Esophagus squamous epithelium (tissue), 4 donors: ENCODE data around the gene MYO1D.
A peak's percentile ranks its signal among the peaks of the same experiment; 100 is the strongest.

Experiments used
- POLR2A ChIP-seq, 4 donors: fragments of 450-650 bp; IDR thresholded peaks; one replicate each; pipeline ENCODE4 v1.6.1; 2017; ENCODE audit warnings: antibody characterized with exemption in 4 of 4, mild to moderate bottlenecking in 4 of 4, moderate library complexity in 3 of 4
- TF ChIP-seq, protein P1 (sequence below), 6 experiments: fragments of 450-650 bp in 4 of 6; fragments of 200-600 bp in 2 of 6; sonication (generic) in 2 of 6; IDR thresholded peaks; one replicate each; pipeline ENCODE4 v1.5.1; 2016 to 2019; ENCODE audit warnings: antibody characterized with exemption in 6 of 6, mild to moderate bottlenecking in 4 of 6, moderate library complexity in 4 of 6

DNA sequence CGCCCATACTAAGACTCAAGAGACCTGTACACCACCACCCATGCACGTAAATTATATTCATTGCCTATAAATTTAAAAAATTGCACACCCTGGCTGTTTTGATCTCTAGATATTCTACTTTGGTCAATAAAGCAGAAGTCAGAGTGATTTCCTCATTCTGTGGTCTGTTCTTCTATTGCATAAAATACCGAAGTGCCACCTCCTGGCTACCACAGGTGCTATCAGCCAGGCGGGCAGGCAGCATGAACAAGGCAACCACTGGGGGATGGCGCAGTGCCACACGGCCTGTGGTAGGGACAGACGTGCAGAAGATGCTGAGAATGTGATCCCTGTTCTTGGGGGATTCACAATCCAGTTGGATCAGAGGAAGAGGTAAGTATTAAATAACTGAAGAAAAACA is 267.8 kb downstream of the MYO1D start:
- TF ChIP-seq, protein P1, sequence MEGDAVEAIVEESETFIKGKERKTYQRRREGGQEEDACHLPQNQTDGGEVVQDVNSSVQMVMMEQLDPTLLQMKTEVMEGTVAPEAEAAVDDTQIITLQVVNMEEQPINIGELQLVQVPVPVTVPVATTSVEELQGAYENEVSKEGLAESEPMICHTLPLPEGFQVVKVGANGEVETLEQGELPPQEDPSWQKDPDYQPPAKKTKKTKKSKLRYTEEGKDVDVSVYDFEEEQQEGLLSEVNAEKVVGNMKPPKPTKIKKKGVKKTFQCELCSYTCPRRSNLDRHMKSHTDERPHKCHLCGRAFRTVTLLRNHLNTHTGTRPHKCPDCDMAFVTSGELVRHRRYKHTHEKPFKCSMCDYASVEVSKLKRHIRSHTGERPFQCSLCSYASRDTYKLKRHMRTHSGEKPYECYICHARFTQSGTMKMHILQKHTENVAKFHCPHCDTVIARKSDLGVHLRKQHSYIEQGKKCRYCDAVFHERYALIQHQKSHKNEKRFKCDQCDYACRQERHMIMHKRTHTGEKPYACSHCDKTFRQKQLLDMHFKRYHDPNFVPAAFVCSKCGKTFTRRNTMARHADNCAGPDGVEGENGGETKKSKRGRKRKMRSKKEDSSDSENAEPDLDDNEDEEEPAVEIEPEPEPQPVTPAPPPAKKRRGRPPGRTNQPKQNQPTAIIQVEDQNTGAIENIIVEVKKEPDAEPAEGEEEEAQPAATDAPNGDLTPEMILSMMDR (IDR thresholded peaks at IDR 0.05) = peak; percentile 33 to 77 (median 54)
- TF ChIP-seq POLR2A (IDR thresholded peaks at IDR 0.05) = no peak
